CD1c-positive myeloid dendritic cell (primary cell): ENCODE results near the gene FLRT2.

Source experiments
- DNase-seq: peaks from one replicate; pipeline ENCODE4 v3.0.0-alpha.2; 2016; ENCODE audit errors: extremely low spot score

The FLRT2 gene

GRCh38 chr14:85660243-85660922 lies 130.4 kb downstream of the FLRT2 start:
- no peak for DNase-seq

GRCh38 chr14:85662096-85662495 lies 132.2 kb downstream of the FLRT2 start:
- DNase-seq: no peak

- DNase-seq: no peak
Measured at GRCh38 chr14:85663256-85663655, 133.3 kb downstream of the FLRT2 start.

- DNase-seq: no peak
Measured at GRCh38 chr14:85663667-85664066, 133.7 kb downstream of the FLRT2 start.

GRCh38 chr14:85675957-85676356 lies 146.0 kb downstream of the FLRT2 start:
- no peak for DNase-seq

- no peak for DNase-seq
Measured at GRCh38 chr14:85686908-85687307, 157.0 kb downstream of the FLRT2 start.

GRCh38 chr14:85687456-85687855 lies 157.5 kb downstream of the FLRT2 start:
- no peak for DNase-seq

GRCh38 chr14:85688006-85688405 lies 158.1 kb downstream of the FLRT2 start:
- DNase-seq: no peak

- no peak for DNase-seq
Measured at GRCh38 chr14:85695300-85695699, 165.4 kb downstream of the FLRT2 start.

- DNase-seq: no peak
Measured at GRCh38 chr14:85701116-85701515, 171.2 kb downstream of the FLRT2 start.

- no peak for DNase-seq
Measured at GRCh38 chr14:85701763-85702162, 171.8 kb downstream of the FLRT2 start.

- no peak for DNase-seq
Measured at GRCh38 chr14:85702191-85702590, 172.2 kb downstream of the FLRT2 start.

- no peak for DNase-seq
Measured at GRCh38 chr14:85702997-85703396, 173.1 kb downstream of the FLRT2 start.
